Activated T-cell treated with anti-CD3 and anti-CD28 coated beads for 1 hour (primary cell): ENCODE measurements around the gene EGFL8.

ENCODE experiments used
- DNase-seq: peaks from one replicate; pipeline ENCODE4 v3.0.0-alpha.2; 2020; ENCODE audit warnings: low read depth

The EGFL8 gene

GRCh38 chr6:32168350-32168749 is 4.0 kb downstream of the EGFL8 start:
- DNase-seq, result no peak

- no peak for DNase-seq
These were observed 4.6 kb downstream of the EGFL8 start for GRCh38 chr6:32168807-32169591.

GRCh38 chr6:32170294-32170693 is 5.9 kb downstream of the EGFL8 start:
- no peak for DNase-seq

GRCh38 chr6:32171234-32171633 is 6.8 kb downstream of the EGFL8 start:
- DNase-seq, result no peak

GRCh38 chr6:32173051-32173727 is 8.8 kb downstream of the EGFL8 start:
- DNase-seq, result no peak

- DNase-seq, result no peak
These were observed 10.0 kb downstream of the EGFL8 start for GRCh38 chr6:32174416-32174815.

GRCh38 chr6:32175322-32175710 is 10.9 kb downstream of the EGFL8 start:
- DNase-seq, result no peak

- DNase-seq, result peak; percentile 95
These were observed 11.5 kb downstream of the EGFL8 start, which contains the start of gene AGPAT1 for GRCh38 chr6:32175711-32176475. Gene AGPAT1 (minus strand): TSS chr6:32176084. CDS start chr6:32171496, 4,588 bp downstream.

GRCh38 chr6:32176476-32177182 is 12.2 kb downstream of the EGFL8 start:
- DNase-seq, result no peak

GRCh38 chr6:32177183-32177787 is 12.9 kb downstream of the EGFL8 start:
- no peak for DNase-seq

GRCh38 chr6:32177788-32178546 is 13.6 kb downstream of the EGFL8 start, which contains the start of gene RNF5:
Gene RNF5 (plus strand): TSS chr6:32178405. CDS start chr6:32178512, 107 bp downstream.
- peak; percentile 87 for DNase-seq

- DNase-seq, result no peak
These were observed 14.4 kb downstream of the EGFL8 start for GRCh38 chr6:32178547-32179440.

- no peak for DNase-seq
These were observed 15.5 kb downstream of the EGFL8 start for GRCh38 chr6:32179766-32180405.

GRCh38 chr6:32181148-32181702 is 16.8 kb downstream of the EGFL8 start:
- DNase-seq, result no peak

GRCh38 chr6:32181915-32182529 is 17.6 kb downstream of the EGFL8 start:
- DNase-seq, result no peak

GRCh38 chr6:32182555-32182981 is 18.2 kb downstream of the EGFL8 start:
- DNase-seq, result no peak

GRCh38 chr6:32183030-32183429 is 18.6 kb downstream of the EGFL8 start:
- DNase-seq, result no peak

- no peak for DNase-seq
These were observed 19.2 kb downstream of the EGFL8 start for GRCh38 chr6:32183483-32184083.
